CD4-positive, CD25-positive, alpha-beta regulatory T cell (primary cell): Measurements from ENCODE around the gene RNF10. TPM values are rescaled to one million over a fixed set of nuclear protein-coding genes. Genes with fewer than 3 reads are reported as not detected.

Experiments used
- ATAC-seq, 2 donors: fragments of 150-1000 bp; cut with Tn5 transposase; one replicate each; pipeline ENCODE4 v1.10.0; 2021; ENCODE audit warnings: low read depth in 2 of 2, moderate number of reproducible peaks in 2 of 2, moderate library complexity in 1 of 2
- DNase-seq, 3 donors: peaks; one replicate each; pipeline versions ENCODE4 v3.0.0 to v3.0.0-alpha.2; 2012 to 2022; ENCODE audit warnings: mixed read lengths in 1 of 3
- H3K27ac ChIP-seq: one replicate; pipeline ENCODE4 v1.7.0; 2013; ENCODE audit warnings: mild to moderate bottlenecking, low read length; ENCODE audit not compliant: insufficient read depth, poor library complexity, severe bottlenecking
- H3K27me3 ChIP-seq: one replicate; pipeline ENCODE4 v1.7.0; 2013; ENCODE audit warnings: low read length; ENCODE audit not compliant: control insufficient read depth, insufficient read depth
- H3K36me3 ChIP-seq: one replicate; pipeline ENCODE4 v1.7.0; 2013; ENCODE audit warnings: mild to moderate bottlenecking, low read length, moderate library complexity; ENCODE audit not compliant: control insufficient read depth, insufficient read depth
- H3K4me1 ChIP-seq: 2 replicates; pipeline ENCODE4 v1.7.0; 2013; ENCODE audit warnings: mild to moderate bottlenecking, low read length; ENCODE audit not compliant: insufficient read depth, control insufficient read depth, poor library complexity, severe bottlenecking
- H3K4me3 ChIP-seq: one replicate; pipeline ENCODE4 v1.7.0; 2013; ENCODE audit warnings: low read depth, mild to moderate bottlenecking, low read length, moderate library complexity
- H3K9me3 ChIP-seq, 2 experiments: 1 replicate in 1 of 2; 2 replicates in 1 of 2; pipeline ENCODE4 v1.7.0; 2013; ENCODE audit warnings: low read length in 2 of 2, mild to moderate bottlenecking in 1 of 2, moderate library complexity in 1 of 2; ENCODE audit not compliant: control insufficient read depth in 2 of 2
- H3K27ac Mint-ChIP-seq, 3 donors: one replicate each; pipeline ENCODE4 v1.8.0; 2020 to 2022; ENCODE audit warnings: mild to moderate bottlenecking in 3 of 3, mixed read lengths in 3 of 3, moderate library complexity in 2 of 3
- H3K27me3 Mint-ChIP-seq: one replicate; pipeline ENCODE4 v1.8.0; 2022; ENCODE audit warnings: mild to moderate bottlenecking, mixed read lengths
- H3K36me3 Mint-ChIP-seq: one replicate; pipeline ENCODE4 v1.8.0; 2020; ENCODE audit warnings: mixed read lengths
- H3K4me1 Mint-ChIP-seq, 4 donors: one replicate each; pipeline ENCODE4 v1.8.0; 2020 to 2022; ENCODE audit warnings: mixed read lengths in 4 of 4, mild to moderate bottlenecking in 1 of 4
- H3K4me3 Mint-ChIP-seq, 4 donors: one replicate each; pipeline ENCODE4 v1.8.0; 2020 to 2022; ENCODE audit warnings: mild to moderate bottlenecking in 4 of 4, mixed read lengths in 4 of 4, moderate library complexity in 3 of 4
- H3K9me3 Mint-ChIP-seq, 7 donors: one replicate each; pipeline ENCODE4 v1.8.0; 2020 to 2022; ENCODE audit warnings: mixed read lengths in 7 of 7, mild to moderate bottlenecking in 3 of 7, moderate library complexity in 2 of 7
- polyA plus RNA-seq, 4 donors: library from polyadenylated mRNA; unstranded; fragments of 300-500 nt; fragmentation: Illumina TruSeq; gene quantifications; one replicate each; pipeline ENCODE4 v1.2.3, GENCODE V29; 2021
- total RNA-seq: library from RNA; stranded (reverse); gene quantifications from one replicate; pipeline ENCODE4 v1.2.3, GENCODE V29; 2022

RNF10 gene
- total and polyA plus RNA-seq, 5 donors from 2014 or later, result 106 to 434 (median 121) TPM

GRCh38 chr12:120538281-120539156 lies 4.4 kb downstream of the RNF10 start:
- H3K4me1 Mint-ChIP-seq, result peaks cover 34 to 80% (median 53%) of the 10 kb centered on the region in 4 donors
- no peaks in the 10 kb centered on the region for H3K27me3 Mint-ChIP-seq
- peaks cover 16% of the 10 kb centered on the region for H3K36me3 Mint-ChIP-seq
- H3K27ac Mint-ChIP-seq, result peak overlapping the region; percentile 75 to 92 (median 76)
- peak in 1 of 3 donors; percentile 53 for DNase-seq
- H3K9me3 Mint-ChIP-seq, result no peaks in the 10 kb centered on the region
- Histone ChIP-seq H3K4me3 (peak overlapping the region; percentile 94), H3K27ac (peak overlapping the region; percentile 66), H3K4me1 (peaks cover 81% of the 10 kb centered on the region), H3K9me3 (no peaks in the 10 kb centered on the region), H3K36me3 (peaks cover 21% of the 10 kb centered on the region), H3K27me3 (no peaks in the 10 kb centered on the region)
- no peak for ATAC-seq
- peak overlapping the region; percentile 95 to 99 (median 98) for H3K4me3 Mint-ChIP-seq

GRCh38 chr12:120539303-120539702 lies 5.1 kb downstream of the RNF10 start:
- Histone ChIP-seq H3K4me3 (peak overlapping the region; percentile 94), H3K36me3 (peaks cover 24% of the 10 kb centered on the region), H3K27ac (peak overlapping the region; percentile 66), H3K4me1 (peaks cover 80% of the 10 kb centered on the region), H3K9me3 (no peaks in the 10 kb centered on the region), H3K27me3 (no peaks in the 10 kb centered on the region)
- H3K36me3 Mint-ChIP-seq, result peaks cover 16% of the 10 kb centered on the region
- H3K4me1 Mint-ChIP-seq, result peaks cover 32 to 85% (median 53%) of the 10 kb centered on the region in 4 donors
- no peak for DNase-seq
- no peaks in the 10 kb centered on the region for H3K9me3 Mint-ChIP-seq
- no peaks in the 10 kb centered on the region for H3K27me3 Mint-ChIP-seq
- H3K4me3 Mint-ChIP-seq, result peak overlapping the region; percentile 77 to 99 (median 96)
- ATAC-seq, result no peak
- H3K27ac Mint-ChIP-seq, result peak overlapping the region; percentile 75 to 92 (median 76)

DNA sequence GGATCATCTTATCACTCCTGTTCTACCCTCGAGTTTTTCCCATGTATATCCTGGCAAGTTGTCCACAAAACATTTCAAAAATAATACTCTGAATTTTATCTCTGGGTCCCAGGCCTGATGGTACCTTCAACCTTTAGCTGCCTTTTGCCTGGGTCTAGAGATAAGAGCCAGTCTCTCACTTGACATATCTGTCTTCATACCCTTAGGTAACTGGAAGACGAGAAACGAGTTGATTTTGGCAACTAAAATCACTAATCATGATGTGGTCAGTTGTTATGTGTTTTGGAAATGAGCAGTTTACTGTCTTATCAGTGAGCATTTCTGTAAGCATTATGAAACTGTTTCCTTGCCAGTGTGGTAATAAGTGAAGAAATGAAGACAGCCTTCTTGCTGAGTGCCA lies 6.3 kb downstream of the RNF10 start:
- peak overlapping the region; percentile 51 to 80 (median 63) for H3K4me3 Mint-ChIP-seq
- no peaks in the 10 kb centered on the region for H3K27me3 Mint-ChIP-seq
- peak overlapping the region in 1 of 3 donors; percentile 27 for H3K27ac Mint-ChIP-seq
- no peaks in the 10 kb centered on the region for H3K27me3 ChIP-seq
- peaks cover 31 to 87% (median 56%) of the 10 kb centered on the region in 4 donors for H3K4me1 Mint-ChIP-seq
- H3K9me3 Mint-ChIP-seq, result no peaks in the 10 kb centered on the region
- peak overlapping the region; percentile 6 for H3K4me3 ChIP-seq
- H3K4me1 ChIP-seq, result peaks cover 84% of the 10 kb centered on the region
- no peak for ATAC-seq
- peaks cover 24% of the 10 kb centered on the region for H3K36me3 ChIP-seq
- peaks cover 16% of the 10 kb centered on the region for H3K36me3 Mint-ChIP-seq
- no peak for DNase-seq
- H3K9me3 ChIP-seq, result no peaks in the 10 kb centered on the region
- no peak overlapping the region for H3K27ac ChIP-seq

GRCh38 chr12:120542166-120542565 lies 8.0 kb downstream of the RNF10 start:
- H3K9me3 ChIP-seq, result no peaks in the 10 kb centered on the region
- Mint-ChIP-seq H3K27me3 (no peaks in the 10 kb centered on the region), H3K27ac (no peak overlapping the region), H3K36me3 (peaks cover 17% of the 10 kb centered on the region), H3K4me3 (peak overlapping the region in 2 of 4 donors; percentile 41 to 65), H3K9me3 (no peaks in the 10 kb centered on the region), H3K4me1 (peaks cover 31 to 81% (median 44%) of the 10 kb centered on the region in 4 donors)
- DNase-seq (no peak), ATAC-seq (no peak)
- peaks cover 41% of the 10 kb centered on the region for H3K36me3 ChIP-seq
- H3K4me1 ChIP-seq, result peaks cover 66% of the 10 kb centered on the region
- H3K27me3 ChIP-seq, result no peaks in the 10 kb centered on the region
- no peak overlapping the region for H3K4me3 ChIP-seq
- no peak overlapping the region for H3K27ac ChIP-seq

GRCh38 chr12:120544691-120545090 lies 10.5 kb downstream of the RNF10 start:
- peaks cover 8% of the 10 kb centered on the region for H3K36me3 Mint-ChIP-seq
- Histone ChIP-seq H3K4me3 (no peak overlapping the region), H3K27me3 (no peaks in the 10 kb centered on the region), H3K36me3 (peaks cover 60% of the 10 kb centered on the region), H3K27ac (no peak overlapping the region), H3K4me1 (peaks cover 41% of the 10 kb centered on the region), H3K9me3 (no peaks in the 10 kb centered on the region)
- ATAC-seq, result no peak
- H3K4me1 Mint-ChIP-seq, result peaks cover 15 to 55% (median 24%) of the 10 kb centered on the region in 4 donors
- DNase-seq, result no peak
- H3K27me3 Mint-ChIP-seq, result no peaks in the 10 kb centered on the region
- no peak overlapping the region for H3K27ac Mint-ChIP-seq
- H3K4me3 Mint-ChIP-seq, result no peak overlapping the region
- H3K9me3 Mint-ChIP-seq, result no peaks in the 10 kb centered on the region

DNA sequence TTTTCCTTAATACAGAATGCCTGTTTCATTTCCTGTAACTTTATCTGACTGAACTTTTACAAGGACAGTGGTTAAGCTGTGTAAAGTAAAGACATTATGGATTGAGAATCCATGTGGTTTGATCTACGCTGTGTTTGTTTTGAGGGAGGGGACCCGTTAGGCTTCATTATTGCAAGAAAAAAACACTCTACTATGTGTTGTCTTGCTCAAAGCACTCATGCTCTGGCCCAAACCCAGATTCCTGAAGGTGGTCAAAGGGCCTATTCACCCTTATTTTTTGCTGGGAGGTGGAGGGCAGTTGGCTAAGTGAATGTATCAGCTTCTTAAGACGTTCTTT lies 11.9 kb downstream of the RNF10 start:
- peaks cover 5% of the 10 kb centered on the region for H3K36me3 Mint-ChIP-seq
- Histone ChIP-seq H3K27me3 (no peaks in the 10 kb centered on the region), H3K27ac (no peak overlapping the region), H3K4me3 (no peak overlapping the region), H3K9me3 (no peaks in the 10 kb centered on the region), H3K4me1 (peaks cover 28% of the 10 kb centered on the region), H3K36me3 (peaks cover 67% of the 10 kb centered on the region)
- no peak overlapping the region for H3K4me3 Mint-ChIP-seq
- DNase-seq (no peak), ATAC-seq (no peak)
- no peaks in the 10 kb centered on the region for H3K27me3 Mint-ChIP-seq
- peaks cover 8 to 44% (median 16%) of the 10 kb centered on the region in 4 donors for H3K4me1 Mint-ChIP-seq
- H3K27ac Mint-ChIP-seq, result peak overlapping the region in 1 of 3 donors; percentile 53
- no peaks in the 10 kb centered on the region for H3K9me3 Mint-ChIP-seq

DNA sequence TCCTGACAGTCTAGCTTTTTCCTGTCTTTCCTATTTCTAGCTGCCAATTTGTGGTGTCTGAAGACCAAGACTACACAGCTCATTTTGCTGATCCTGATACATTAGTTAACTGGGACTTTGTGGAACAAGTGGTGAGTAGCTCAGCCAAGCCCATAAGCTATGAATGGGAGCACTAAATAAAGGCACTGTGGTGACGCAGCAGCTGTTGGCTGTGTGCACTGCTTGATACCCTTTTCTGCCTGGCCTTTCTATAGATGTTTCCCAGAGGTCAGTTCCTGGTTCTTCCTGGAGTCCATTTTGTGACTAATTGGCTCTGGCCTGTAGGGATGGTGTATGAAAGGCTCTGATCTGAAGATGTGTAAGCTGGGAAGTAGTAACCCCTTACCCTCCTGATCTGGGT lies 20.5 kb downstream of the RNF10 start:
- Mint-ChIP-seq H3K27me3 (no peaks in the 10 kb centered on the region), H3K4me3 (no peak overlapping the region), H3K4me1 (peaks cover 0 to 18% (median 15%) of the 10 kb centered on the region in 4 donors), H3K36me3 (peaks cover 27% of the 10 kb centered on the region), H3K27ac (peak overlapping the region in 1 of 3 donors; percentile 84), H3K9me3 (no peaks in the 10 kb centered on the region)
- Histone ChIP-seq H3K36me3 (peaks cover 63% of the 10 kb centered on the region), H3K27ac (no peak overlapping the region), H3K4me1 (no peaks in the 10 kb centered on the region), H3K27me3 (no peaks in the 10 kb centered on the region), H3K4me3 (no peak overlapping the region), H3K9me3 (no peaks in the 10 kb centered on the region)
- ATAC-seq, result no peak
- DNase-seq, result no peak

DNA sequence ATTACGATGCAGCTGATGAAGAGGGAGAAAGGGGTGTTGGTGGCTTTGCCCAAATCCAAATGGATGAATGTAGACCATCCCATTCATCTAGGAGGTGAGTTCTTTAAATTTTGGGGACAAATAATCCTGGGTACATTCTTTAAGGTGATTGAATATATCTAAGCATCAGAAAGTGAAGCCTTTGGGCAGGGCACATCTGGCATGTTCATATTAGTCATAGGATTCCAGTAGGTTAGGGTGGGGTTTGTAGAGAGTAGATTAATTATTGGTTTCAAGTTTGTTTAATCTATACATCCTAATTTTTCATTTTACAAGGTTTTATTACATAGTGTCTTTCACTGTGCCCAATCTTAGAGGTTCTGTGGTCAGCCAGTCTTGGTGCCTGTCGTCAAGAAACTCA lies 23.4 kb downstream of the RNF10 start:
- H3K9me3 ChIP-seq, result no peaks in the 10 kb centered on the region
- H3K9me3 Mint-ChIP-seq, result no peaks in the 10 kb centered on the region
- no peak overlapping the region for H3K27ac ChIP-seq
- no peaks in the 10 kb centered on the region for H3K27me3 Mint-ChIP-seq
- no peak overlapping the region for H3K4me3 ChIP-seq
- H3K4me3 Mint-ChIP-seq, result no peak overlapping the region
- no peaks in the 10 kb centered on the region for H3K4me1 ChIP-seq
- peaks cover 33% of the 10 kb centered on the region for H3K36me3 Mint-ChIP-seq
- peaks cover 0 to 17% (median 9%) of the 10 kb centered on the region in 4 donors for H3K4me1 Mint-ChIP-seq
- H3K36me3 ChIP-seq, result peaks cover 69% of the 10 kb centered on the region
- H3K27me3 ChIP-seq, result no peaks in the 10 kb centered on the region
- no peak for DNase-seq
- no peak for ATAC-seq
- H3K27ac Mint-ChIP-seq, result no peak overlapping the region
